ENCODE results near the gene PPIH. TPM values are rescaled to one million over a fixed set of nuclear protein-coding genes. Genes with fewer than 3 reads are reported as not detected.

The PPIH gene
- total and polyA plus RNA-seq, 2 of the 13 experiments (the other 11 are each of a cell fraction or from before 2014, with no cell fraction given): 29.9 to 72.6 TPM

DNA sequence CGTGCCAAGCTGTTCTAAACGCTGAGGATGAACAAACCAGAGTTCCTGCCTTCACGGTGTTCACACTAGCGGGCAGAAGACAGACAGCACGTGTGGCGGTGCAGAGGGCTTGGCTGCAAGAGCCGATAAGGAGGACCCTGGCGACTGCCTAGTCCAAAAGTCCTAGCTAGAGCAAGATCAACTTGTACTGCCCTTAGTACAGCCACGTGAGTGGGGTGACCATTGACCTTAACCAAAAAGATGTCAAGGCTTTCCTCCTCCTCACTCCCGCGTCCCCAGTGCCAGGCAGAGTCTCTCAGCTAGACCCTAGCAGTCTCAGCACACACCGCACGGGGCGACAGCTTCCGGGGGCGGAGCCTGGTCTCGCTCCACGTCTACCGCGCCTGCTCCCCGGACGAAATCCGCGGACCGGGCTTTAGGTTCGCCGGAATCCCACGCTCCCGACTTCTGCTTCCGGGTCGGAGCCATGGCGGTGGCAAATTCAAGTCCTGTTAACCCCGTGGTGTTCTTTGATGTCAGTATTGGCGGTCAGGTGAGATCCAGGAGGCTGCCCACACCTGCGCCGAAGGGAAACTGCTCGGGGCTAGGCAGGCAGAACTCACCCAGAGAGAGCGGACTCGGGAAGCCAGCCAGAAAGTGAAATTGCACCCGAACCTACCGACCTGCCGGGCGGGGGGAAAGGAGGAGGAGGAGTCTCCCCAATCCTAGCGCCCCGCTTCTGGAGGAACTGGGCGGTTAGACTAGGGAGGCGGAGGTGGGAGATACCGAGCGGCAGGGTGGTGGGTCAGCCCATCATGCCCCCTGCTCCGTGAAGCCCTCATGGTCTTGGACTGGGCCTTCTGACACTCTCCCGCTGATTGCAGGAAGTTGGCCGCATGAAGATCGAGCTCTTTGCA is at the start of gene PPIH (continued):
- peak; percentile 59; the same call in 1 of the 2 replicates for TF ChIP-seq SOX5 (CRISPR knock-in tag; IDR thresholded peaks at IDR 0.05; ENCODE audit: borderline replicate concordance)
- peak; percentile 100 for TF ChIP-seq GABPB1 (CRISPR knock-in tag; IDR thresholded peaks at IDR 0.05)
- TF ChIP-seq DNMT3B (CRISPR knock-in tag; conservative IDR thresholded peaks at IDR 0.05): no peak
- TF ChIP-seq, protein P1, sequence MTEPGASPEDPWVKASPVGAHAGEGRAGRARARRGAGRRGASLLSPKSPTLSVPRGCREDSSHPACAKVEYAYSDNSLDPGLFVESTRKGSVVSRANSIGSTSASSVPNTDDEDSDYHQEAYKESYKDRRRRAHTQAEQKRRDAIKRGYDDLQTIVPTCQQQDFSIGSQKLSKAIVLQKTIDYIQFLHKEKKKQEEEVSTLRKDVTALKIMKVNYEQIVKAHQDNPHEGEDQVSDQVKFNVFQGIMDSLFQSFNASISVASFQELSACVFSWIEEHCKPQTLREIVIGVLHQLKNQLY (CRISPR knock-in tag; IDR thresholded peaks at IDR 0.05): peak; percentile 53; the same call in 1 of the 2 replicates
- TF ChIP-seq ZNF3 (CRISPR knock-in tag; IDR thresholded peaks at IDR 0.05): no peak; the same call in 1 of the 2 replicates
- TF ChIP-seq ZNF207 (IDR thresholded peaks at IDR 0.05; ENCODE audit: borderline replicate concordance): no peak
- peak; percentile 86 for TF ChIP-seq ZNF724P (CRISPR knock-in tag; IDR thresholded peaks at IDR 0.05; ENCODE audit: borderline replicate concordance)
- TF ChIP-seq ZNF605 (CRISPR knock-in tag; IDR thresholded peaks at IDR 0.05): peak; percentile 97
- TF ChIP-seq MBNL3 (CRISPR knock-in tag; conservative IDR thresholded peaks at IDR 0.05): no peak
- no peak; the same call in 1 of the 2 replicates for TF ChIP-seq ZNF160 (CRISPR knock-in tag; IDR thresholded peaks at IDR 0.05)
- peak; percentile 47 for TF ChIP-seq TEAD3 (CRISPR knock-in tag; optimal IDR thresholded peaks at IDR 0.05; ENCODE audit: borderline replicate concordance)
- peak; percentile 72; the same call in 1 of the 2 replicates for TF ChIP-seq MIER3 (CRISPR knock-in tag; IDR thresholded peaks at IDR 0.05; ENCODE audit: borderline replicate concordance)
- TF ChIP-seq, protein P2, sequence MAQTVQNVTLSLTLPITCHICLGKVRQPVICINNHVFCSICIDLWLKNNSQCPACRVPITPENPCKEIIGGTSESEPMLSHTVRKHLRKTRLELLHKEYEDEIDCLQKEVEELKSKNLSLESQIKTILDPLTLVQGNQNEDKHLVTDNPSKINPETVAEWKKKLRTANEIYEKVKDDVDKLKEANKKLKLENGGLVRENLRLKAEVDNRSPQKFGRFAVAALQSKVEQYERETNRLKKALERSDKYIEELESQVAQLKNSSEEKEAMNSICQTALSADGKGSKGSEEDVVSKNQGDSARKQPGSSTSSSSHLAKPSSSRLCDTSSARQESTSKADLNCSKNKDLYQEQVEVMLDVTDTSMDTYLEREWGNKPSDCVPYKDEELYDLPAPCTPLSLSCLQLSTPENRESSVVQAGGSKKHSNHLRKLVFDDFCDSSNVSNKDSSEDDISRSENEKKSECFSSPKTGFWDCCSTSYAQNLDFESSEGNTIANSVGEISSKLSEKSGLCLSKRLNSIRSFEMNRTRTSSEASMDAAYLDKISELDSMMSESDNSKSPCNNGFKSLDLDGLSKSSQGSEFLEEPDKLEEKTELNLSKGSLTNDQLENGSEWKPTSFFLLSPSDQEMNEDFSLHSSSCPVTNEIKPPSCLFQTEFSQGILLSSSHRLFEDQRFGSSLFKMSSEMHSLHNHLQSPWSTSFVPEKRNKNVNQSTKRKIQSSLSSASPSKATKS (CRISPR knock-in tag; IDR thresholded peaks at IDR 0.05): 0 out of 2 replicates have a peak, but pooled peaks have one; percentile 39
- 0 out of 2 replicates have a peak, but pooled peaks have one; percentile 15 for TF ChIP-seq ZNF777 (CRISPR knock-in tag; IDR thresholded peaks at IDR 0.05)
- TF ChIP-seq, protein P3, sequence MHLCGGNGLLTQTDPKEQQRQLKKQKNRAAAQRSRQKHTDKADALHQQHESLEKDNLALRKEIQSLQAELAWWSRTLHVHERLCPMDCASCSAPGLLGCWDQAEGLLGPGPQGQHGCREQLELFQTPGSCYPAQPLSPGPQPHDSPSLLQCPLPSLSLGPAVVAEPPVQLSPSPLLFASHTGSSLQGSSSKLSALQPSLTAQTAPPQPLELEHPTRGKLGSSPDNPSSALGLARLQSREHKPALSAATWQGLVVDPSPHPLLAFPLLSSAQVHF (CRISPR knock-in tag; IDR thresholded peaks at IDR 0.05): peak; percentile 60; the same call in 1 of the 2 replicates
- TF ChIP-seq EED (CRISPR knock-in tag; IDR thresholded peaks at IDR 0.05): no peak; the same call in 1 of the 2 replicates
- TF ChIP-seq ZNF710 (CRISPR knock-in tag; IDR thresholded peaks at IDR 0.05; ENCODE audit: borderline replicate concordance): no peak
- TF ChIP-seq, protein P4, sequence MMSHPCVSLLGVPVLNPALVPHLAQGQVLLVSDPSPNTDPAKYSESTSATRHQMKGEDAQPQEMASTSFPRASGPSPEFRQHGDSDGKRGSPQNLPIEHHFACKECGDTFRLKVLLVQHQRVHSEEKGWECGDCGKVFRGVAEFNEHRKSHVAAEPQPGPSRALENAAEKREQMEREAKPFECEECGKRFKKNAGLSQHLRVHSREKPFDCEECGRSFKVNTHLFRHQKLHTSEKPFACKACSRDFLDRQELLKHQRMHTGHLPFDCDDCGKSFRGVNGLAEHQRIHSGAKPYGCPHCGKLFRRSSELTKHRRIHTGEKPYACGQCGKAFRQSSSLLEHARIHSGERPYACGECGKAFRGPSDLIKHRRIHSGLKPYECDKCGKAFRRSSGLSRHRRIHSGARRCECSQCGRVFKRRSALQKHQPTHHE (CRISPR knock-in tag; IDR thresholded peaks at IDR 0.05; ENCODE audit: borderline replicate concordance): peak; percentile 56; the same call in 1 of the 2 replicates
- TF ChIP-seq MEIS1 (CRISPR knock-in tag; IDR thresholded peaks at IDR 0.05; ENCODE audit: borderline replicate concordance): peak; percentile 79
- TF ChIP-seq, protein P5, sequence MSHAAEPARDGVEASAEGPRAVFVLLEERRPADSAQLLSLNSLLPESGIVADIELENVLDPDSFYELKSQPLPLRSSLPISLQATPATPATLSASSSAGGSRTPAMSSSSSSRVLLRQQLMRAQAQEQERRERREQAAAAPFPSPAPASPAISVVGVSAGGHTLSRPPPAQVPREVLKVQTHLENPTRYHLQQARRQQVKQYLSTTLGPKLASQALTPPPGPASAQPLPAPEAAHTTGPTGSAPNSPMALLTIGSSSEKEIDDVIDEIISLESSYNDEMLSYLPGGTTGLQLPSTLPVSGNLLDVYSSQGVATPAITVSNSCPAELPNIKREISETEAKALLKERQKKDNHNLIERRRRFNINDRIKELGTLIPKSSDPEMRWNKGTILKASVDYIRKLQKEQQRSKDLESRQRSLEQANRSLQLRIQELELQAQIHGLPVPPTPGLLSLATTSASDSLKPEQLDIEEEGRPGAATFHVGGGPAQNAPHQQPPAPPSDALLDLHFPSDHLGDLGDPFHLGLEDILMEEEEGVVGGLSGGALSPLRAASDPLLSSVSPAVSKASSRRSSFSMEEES (CRISPR knock-in tag; IDR thresholded peaks at IDR 0.05): 0 out of 2 replicates have a peak, but pooled peaks have one; percentile 54
- TF ChIP-seq ZNF652 (CRISPR knock-in tag; IDR thresholded peaks at IDR 0.05; ENCODE audit: borderline replicate concordance, low read depth): peak; percentile 91
